PFSK-1 (cell line): ENCODE results near the gene KDM4C.

ENCODE experiments used
- FOXP2 ChIP-seq: optimal IDR thresholded peaks from 2 replicates; pipeline ENCODE3; 2011; ENCODE audit warnings: borderline replicate concordance, control low read depth, inconsistent platforms; ENCODE audit not compliant: insufficient read depth; ENCODE audit errors: extremely low read length, extremely low read depth
- POLR2AphosphoS5 ChIP-seq: IDR thresholded peaks from 2 replicates; pipeline ENCODE4 v1.6.1; 2012; ENCODE audit warnings: low read depth, mild to moderate bottlenecking, control low read depth, low read length, moderate library complexity
- SIN3A ChIP-seq: IDR thresholded peaks from 2 replicates; pipeline ENCODE4 v1.6.1; 2012; ENCODE audit warnings: mild to moderate bottlenecking, low read length, moderate library complexity, borderline replicate concordance; ENCODE audit not compliant: insufficient read depth
- TAF1 ChIP-seq: IDR thresholded peaks from 2 replicates; pipeline ENCODE4 v1.6.1; 2012; ENCODE audit warnings: low read length, control low read depth, borderline replicate concordance; ENCODE audit not compliant: insufficient read depth
- TF ChIP-seq, protein P1 (sequence below), 2 experiments: IDR thresholded peaks; 2 replicates each; pipeline versions ENCODE4 v1.6.1 to v1.8.0; 2011 to 2012; ENCODE audit warnings: low read depth in 2 of 2, low read length in 2 of 2, control low read depth in 1 of 2, inconsistent platforms in 1 of 2, mild to moderate bottlenecking in 1 of 2, moderate library complexity in 1 of 2; ENCODE audit not compliant: insufficient read depth in 1 of 2

KDM4C gene

DNA sequence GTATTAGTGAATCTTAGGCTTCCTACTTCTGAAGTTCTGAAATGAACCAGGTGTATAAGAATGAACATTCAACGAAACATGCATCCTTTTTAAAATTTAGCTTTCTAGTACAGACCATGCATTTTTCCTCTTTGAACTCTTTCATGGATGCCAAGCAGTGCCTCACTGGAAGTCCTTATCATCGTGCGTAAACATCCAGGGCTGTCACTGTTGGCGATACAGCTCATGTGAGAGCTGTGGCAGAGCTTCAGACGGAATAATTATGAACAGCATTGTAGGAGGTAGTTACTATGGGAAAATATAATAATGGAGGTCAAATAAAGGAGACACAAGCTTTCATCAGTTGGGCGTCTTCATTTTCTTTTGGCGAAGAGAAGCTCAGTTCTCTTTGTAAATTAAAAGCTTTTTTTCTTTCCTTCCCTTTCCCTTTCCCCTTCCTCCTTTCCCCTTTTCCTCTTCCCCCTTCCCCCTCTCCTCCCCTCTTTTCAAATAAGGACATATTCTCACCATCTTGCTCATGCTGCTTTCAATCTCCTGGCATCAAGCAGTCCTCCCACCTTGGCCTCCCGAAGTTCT is 167.3 kb downstream of the KDM4C start:
- TF ChIP-seq SIN3A: no peak
- TF ChIP-seq, protein P1, sequence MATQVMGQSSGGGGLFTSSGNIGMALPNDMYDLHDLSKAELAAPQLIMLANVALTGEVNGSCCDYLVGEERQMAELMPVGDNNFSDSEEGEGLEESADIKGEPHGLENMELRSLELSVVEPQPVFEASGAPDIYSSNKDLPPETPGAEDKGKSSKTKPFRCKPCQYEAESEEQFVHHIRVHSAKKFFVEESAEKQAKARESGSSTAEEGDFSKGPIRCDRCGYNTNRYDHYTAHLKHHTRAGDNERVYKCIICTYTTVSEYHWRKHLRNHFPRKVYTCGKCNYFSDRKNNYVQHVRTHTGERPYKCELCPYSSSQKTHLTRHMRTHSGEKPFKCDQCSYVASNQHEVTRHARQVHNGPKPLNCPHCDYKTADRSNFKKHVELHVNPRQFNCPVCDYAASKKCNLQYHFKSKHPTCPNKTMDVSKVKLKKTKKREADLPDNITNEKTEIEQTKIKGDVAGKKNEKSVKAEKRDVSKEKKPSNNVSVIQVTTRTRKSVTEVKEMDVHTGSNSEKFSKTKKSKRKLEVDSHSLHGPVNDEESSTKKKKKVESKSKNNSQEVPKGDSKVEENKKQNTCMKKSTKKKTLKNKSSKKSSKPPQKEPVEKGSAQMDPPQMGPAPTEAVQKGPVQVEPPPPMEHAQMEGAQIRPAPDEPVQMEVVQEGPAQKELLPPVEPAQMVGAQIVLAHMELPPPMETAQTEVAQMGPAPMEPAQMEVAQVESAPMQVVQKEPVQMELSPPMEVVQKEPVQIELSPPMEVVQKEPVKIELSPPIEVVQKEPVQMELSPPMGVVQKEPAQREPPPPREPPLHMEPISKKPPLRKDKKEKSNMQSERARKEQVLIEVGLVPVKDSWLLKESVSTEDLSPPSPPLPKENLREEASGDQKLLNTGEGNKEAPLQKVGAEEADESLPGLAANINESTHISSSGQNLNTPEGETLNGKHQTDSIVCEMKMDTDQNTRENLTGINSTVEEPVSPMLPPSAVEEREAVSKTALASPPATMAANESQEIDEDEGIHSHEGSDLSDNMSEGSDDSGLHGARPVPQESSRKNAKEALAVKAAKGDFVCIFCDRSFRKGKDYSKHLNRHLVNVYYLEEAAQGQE (IDR thresholded peaks at IDR 0.05; ENCODE audit: insufficient read depth in 1 of 2, low read depth in 2 of 2, low read length in 2 of 2): no peak
- no peak for TF ChIP-seq FOXP2
- TF ChIP-seq POLR2AphosphoS5: no peak
- no peak for TF ChIP-seq TAF1

DNA sequence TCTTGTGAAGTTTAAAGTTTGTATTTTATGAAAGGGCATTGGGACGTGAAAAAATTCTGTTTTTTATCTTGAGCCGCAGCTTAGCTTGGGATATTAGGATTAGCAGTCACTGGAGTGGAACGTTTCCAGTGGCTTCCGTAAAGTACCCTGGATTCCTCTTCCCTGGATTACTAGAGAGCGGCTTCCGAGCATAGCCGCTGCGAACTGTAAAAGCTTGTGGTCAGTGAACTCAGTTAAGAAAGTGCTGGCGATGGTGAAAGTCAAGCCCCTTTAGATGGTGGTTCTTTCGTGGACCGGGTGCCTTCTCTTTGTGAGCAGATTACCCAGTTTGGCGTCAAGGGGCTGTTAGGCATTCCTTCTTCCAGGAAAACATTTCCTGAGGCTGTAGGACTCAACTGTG is 168.1 kb downstream of the KDM4C start:
- TF ChIP-seq FOXP2 (no peak), SIN3A (no peak), POLR2AphosphoS5 (no peak), TAF1 (no peak)
- TF ChIP-seq, protein P1 (IDR thresholded peaks at IDR 0.05; ENCODE audit: insufficient read depth in 1 of 2, low read depth in 2 of 2, low read length in 2 of 2): no peak

DNA sequence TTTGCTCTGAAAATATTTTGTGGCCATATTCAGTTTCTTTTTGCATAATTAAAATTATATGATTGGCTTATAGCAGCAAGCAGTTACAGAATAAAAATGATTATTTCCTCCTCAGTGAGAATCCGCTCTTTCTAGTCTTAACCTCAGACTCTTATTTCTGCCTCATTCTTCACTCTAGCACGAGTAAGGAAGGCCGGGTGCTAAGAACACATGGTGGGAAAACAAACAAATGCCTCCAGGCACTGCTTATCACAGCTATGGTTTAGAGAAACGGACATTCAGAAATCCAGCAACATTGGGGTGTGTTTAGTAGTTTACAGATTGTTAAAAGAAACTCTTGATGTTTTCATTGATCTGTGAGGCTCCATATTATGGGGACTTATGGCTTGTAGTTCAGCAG is 168.7 kb downstream of the KDM4C start:
- TF ChIP-seq TAF1: no peak
- TF ChIP-seq FOXP2: no peak
- no peak for TF ChIP-seq SIN3A
- TF ChIP-seq, protein P1 (IDR thresholded peaks at IDR 0.05; ENCODE audit: insufficient read depth in 1 of 2, low read depth in 2 of 2, low read length in 2 of 2): no peak
- no peak for TF ChIP-seq POLR2AphosphoS5

DNA sequence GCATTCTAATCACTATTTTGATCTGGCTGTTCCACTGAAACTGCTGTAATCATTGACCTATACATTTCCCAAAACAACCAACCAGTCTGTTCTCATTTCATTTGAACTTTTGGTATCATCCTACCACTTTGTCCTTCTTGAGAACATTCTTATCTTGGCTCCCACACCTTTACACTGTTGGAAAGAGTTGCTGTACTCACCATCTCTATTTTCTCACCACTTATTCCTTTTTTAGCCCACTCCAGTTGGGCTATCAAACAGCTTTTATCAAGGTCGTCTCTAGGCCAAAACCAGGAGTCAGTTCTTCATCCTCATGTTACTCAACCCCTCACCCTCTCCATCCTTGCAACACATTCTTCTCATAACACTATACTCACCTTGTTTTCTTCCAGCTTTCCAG is 170.1 kb downstream of the KDM4C start:
- no peak for TF ChIP-seq FOXP2
- no peak for TF ChIP-seq TAF1
- TF ChIP-seq SIN3A: no peak
- TF ChIP-seq POLR2AphosphoS5: no peak
- TF ChIP-seq, protein P1 (IDR thresholded peaks at IDR 0.05; ENCODE audit: insufficient read depth in 1 of 2, low read depth in 2 of 2, low read length in 2 of 2): no peak

DNA sequence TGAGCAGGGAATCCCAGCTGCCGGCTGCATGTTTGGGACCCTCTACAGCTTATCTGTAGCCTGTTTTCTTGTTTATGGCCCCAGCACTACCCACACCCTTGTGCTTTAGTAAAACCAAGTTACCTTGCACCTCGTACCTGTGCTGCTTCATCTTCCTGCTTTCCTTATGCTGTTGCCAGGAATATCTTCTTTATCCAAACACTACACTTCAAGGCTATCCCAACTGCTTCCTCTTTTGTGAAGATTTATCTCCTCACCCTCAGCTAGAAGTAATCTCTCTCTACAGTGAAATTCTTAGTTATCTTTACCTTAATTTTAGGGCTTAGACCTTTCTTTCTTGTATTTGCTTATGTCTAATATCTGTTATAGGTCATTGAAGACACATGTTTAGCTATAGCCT is 171.1 kb downstream of the KDM4C start:
- no peak for TF ChIP-seq FOXP2
- TF ChIP-seq SIN3A: no peak
- TF ChIP-seq TAF1: no peak
- TF ChIP-seq, protein P1 (IDR thresholded peaks at IDR 0.05; ENCODE audit: insufficient read depth in 1 of 2, low read depth in 2 of 2, low read length in 2 of 2): no peak
- no peak for TF ChIP-seq POLR2AphosphoS5
